Erythroblast (primary cell): Measurements from ENCODE around the gene MAMLD1.

Source experiments
- GATA1 ChIP-seq: IDR thresholded peaks from 2 replicates; pipeline ENCODE4 v1.6.1; 2011; ENCODE audit warnings: low read depth, mild to moderate bottlenecking, control low read depth, low read length, moderate library complexity
- POLR2A ChIP-seq: IDR thresholded peaks from 2 replicates; pipeline ENCODE4 v1.6.1; 2011; ENCODE audit warnings: mild to moderate bottlenecking, low read length

DNA sequence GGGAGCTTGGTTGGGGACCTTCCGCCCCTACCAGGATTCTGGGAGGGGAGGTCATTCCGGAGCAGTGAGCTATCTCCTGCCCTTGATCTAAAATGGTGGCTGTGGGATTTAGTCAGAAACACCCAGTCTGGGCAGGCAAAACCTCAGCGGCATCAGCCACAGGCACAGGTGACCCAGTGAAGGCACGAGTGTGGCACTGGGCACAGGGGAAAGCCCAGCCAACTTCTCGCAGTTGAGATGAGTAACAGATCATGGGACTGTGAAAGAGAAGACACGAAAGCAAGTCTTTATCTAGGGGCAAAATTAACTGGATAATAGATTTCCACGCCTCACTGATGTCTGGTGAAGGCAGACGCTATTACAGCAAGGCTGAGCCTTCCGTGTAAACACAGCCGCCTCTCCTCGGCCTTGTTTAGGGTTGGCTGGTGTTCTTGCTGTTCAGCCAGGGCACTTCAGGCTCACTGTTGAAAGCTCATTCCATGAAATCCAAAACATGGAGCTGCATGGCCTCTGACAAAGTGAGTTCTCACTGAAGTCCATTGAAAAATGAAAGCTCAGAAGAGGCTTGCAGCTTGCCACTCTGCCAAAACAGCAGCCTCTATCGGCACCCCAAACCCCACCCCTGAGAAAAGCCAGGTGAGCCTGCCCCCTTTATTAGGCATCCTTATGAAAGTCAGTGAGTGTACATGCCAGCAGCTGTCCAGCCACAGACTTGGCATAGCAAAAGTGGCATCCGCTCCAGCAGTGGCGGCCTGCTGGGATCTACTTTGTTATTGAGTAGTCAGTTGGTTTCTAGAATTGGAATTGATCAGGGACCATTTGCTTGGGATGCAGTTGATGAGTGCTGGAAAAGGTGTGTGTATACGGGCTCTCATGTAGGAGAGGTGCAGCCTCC is 103.0 kb downstream of the MAMLD1 start:
- no peak for TF ChIP-seq POLR2A
- no peak for TF ChIP-seq GATA1
